Left ventricle myocardium inferior (tissue), 1 donor: Measurements from ENCODE around the gene MGST3. TPM values are rescaled to one million over a fixed set of nuclear protein-coding genes. Genes with fewer than 3 reads are reported as not detected.

Experiments used
- DNase-seq: peaks from one replicate; pipeline ENCODE4 v3.0.0-alpha.2; 2020
- H3K27ac ChIP-seq: fragments of 200-600 bp; replicated peaks from 2 replicates; pipeline ENCODE4 v1.8.0; 2021
- H3K27me3 ChIP-seq: fragments of 200-600 bp; 2 replicates; pipeline ENCODE4 v1.8.0; 2021; ENCODE audit warnings: low read depth
- H3K36me3 ChIP-seq: fragments of 200-600 bp; 2 replicates; pipeline ENCODE4 v1.8.0; 2021
- H3K4me1 ChIP-seq: fragments of 200-600 bp; 2 replicates; pipeline ENCODE4 v1.8.0; 2021
- H3K4me3 ChIP-seq: fragments of 200-600 bp; 2 replicates; pipeline ENCODE4 v1.8.0; 2021; ENCODE audit warnings: mild to moderate bottlenecking, moderate library complexity
- H3K9me3 ChIP-seq: fragments of 200-600 bp; replicated peaks from 2 replicates; pipeline ENCODE4 v1.8.0; 2021
- intact Hi-C: fragments of 100-400 bp; cut with micrococcal nuclease; formaldehyde crosslinking; loops from one replicate; pipeline ENCODE4 v1.11.0; 2022
- total RNA-seq: library from RNA; stranded (reverse); fragmentation: NEBNext Ultra II Directional; extraction: Animal tissue kit (Norgen Biotek cat#: 25700); gene quantifications from one replicate; pipeline ENCODE4 v1.2.1, GENCODE V29; 2021
- TF ChIP-seq, protein P1 (sequence below): fragments of 200-600 bp; IDR thresholded peaks from 2 replicates; pipeline ENCODE4 v1.8.0; 2021; ENCODE audit warnings: antibody characterized with exemption, mild to moderate bottlenecking, borderline replicate concordance
- donor health status: DM: no; HTN: yes; CAD: no; lungs with severe emphysema.

Gene MGST3
- total RNA-seq, 1 donor from 2014 or later, result 718 TPM

DNA sequence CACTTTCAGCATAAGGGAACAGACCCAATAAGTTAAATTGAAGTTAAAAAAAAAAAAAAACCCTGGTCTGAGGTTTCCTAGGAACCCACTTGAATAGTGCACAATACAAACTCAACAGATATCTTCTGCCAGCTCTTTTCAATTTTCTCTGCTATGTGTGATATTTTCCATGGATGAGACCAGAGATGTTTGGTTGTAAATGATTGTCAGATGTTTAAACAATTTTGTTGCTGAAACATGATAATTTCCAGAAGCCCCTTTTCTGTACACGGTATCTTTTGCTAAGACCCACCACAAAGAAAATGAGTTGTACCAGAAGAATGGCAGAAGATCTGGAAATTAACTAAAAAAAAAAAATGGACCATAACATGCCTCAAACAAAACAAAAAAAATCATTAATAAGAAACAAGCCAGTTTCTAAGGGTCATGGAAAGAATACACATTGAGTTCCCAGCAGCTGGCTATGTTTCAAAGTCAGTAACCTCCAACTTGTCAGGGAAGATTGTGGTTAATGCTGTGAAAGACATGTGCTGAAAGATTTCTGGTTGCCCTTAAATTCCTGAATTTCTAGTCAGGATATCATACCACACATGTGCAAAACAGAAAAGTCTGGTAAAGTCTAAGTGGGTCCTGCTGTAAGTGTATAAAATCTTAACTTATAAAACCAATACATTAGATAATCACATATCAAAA, 35.6 kb upstream of the MGST3 start:
- no peak for DNase-seq
- Histone ChIP-seq H3K9me3 (no peaks in the 10 kb centered on the region), H3K27me3 (peaks cover 27% of the 10 kb centered on the region), H3K4me3 (no peak overlapping the region), H3K36me3 (no peaks in the 10 kb centered on the region), H3K27ac (no peak overlapping the region), H3K4me1 (peaks cover 14% of the 10 kb centered on the region)
- TF ChIP-seq, protein P1, sequence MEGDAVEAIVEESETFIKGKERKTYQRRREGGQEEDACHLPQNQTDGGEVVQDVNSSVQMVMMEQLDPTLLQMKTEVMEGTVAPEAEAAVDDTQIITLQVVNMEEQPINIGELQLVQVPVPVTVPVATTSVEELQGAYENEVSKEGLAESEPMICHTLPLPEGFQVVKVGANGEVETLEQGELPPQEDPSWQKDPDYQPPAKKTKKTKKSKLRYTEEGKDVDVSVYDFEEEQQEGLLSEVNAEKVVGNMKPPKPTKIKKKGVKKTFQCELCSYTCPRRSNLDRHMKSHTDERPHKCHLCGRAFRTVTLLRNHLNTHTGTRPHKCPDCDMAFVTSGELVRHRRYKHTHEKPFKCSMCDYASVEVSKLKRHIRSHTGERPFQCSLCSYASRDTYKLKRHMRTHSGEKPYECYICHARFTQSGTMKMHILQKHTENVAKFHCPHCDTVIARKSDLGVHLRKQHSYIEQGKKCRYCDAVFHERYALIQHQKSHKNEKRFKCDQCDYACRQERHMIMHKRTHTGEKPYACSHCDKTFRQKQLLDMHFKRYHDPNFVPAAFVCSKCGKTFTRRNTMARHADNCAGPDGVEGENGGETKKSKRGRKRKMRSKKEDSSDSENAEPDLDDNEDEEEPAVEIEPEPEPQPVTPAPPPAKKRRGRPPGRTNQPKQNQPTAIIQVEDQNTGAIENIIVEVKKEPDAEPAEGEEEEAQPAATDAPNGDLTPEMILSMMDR, result no peak
- intact Hi-C loops, result no loop called here

DNA sequence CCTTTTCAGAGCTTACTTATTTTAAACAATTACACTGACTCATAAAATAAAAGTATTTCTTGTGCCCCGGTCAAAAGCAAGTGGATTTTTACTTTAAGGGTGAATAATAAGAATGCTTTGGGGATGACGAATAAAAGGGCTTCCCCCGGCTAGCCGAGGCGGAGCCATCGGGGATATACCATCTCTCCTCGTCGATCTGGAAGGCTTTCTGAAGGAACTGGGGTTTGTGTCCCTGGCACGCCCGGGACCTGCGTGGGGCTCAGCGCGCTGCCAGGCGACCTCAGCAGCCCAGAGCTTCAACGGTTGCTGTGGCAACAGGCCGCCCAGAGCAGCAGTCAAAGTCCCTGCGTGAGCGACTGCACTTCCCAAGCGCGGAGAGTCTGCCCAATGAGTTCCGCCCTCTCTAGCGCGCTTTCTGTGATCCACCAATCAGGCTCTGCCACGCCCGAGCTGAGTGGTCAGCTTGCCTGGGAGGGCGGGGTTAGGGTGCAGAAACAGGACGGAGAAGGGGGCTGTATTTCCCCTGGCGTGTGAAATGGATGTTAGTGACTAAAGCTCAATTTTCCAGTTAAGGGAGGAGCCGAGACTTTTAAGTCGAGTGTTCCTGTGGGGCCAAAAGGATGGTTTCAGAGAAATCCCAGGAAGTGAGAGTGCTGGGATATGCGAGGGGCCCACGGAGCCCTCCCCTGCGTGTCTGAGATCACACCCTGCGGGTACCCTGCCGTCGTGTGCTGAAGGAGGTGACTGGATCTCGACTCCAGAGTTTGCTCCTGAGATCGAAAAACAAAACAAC, 33.0 kb upstream of the MGST3 start:
- peak overlapping the region; percentile 61 for H3K27ac ChIP-seq
- intact Hi-C loops, result no loop called here
- peaks cover 14% of the 10 kb centered on the region for H3K4me1 ChIP-seq
- H3K36me3 ChIP-seq, result no peaks in the 10 kb centered on the region
- no peaks in the 10 kb centered on the region for H3K9me3 ChIP-seq
- TF ChIP-seq, protein P1, result no peak
- peak; percentile 96 for DNase-seq
- peak overlapping the region; percentile 74 for H3K4me3 ChIP-seq
- H3K27me3 ChIP-seq, result peaks cover 19% of the 10 kb centered on the region

DNA sequence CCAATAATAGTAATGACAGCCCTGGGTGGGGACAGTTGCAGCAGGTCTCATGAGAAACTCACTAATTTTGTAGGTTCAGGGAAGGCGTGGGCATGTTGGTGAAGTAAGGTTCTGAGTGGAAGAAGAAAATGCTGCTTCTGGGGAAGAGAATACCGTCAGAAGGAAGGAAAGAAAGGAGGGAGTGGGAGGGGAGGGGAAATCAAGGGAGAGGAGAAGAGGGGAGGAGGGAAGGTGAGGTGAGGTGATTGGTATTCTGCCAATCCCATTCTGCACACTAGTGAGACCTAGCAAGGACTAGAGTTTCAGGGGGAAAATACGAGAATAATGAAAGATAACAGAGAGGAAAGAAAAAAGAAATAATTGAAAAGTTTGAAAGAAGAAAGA, 32.4 kb upstream of the MGST3 start:
- Histone ChIP-seq H3K4me1 (peaks cover 14% of the 10 kb centered on the region), H3K36me3 (no peaks in the 10 kb centered on the region), H3K27ac (peak overlapping the region; percentile 61), H3K9me3 (no peaks in the 10 kb centered on the region), H3K27me3 (peaks cover 13% of the 10 kb centered on the region), H3K4me3 (peak overlapping the region; percentile 74)
- TF ChIP-seq, protein P1, result no peak
- no peak for DNase-seq
- intact Hi-C loops, result no loop called here

DNA sequence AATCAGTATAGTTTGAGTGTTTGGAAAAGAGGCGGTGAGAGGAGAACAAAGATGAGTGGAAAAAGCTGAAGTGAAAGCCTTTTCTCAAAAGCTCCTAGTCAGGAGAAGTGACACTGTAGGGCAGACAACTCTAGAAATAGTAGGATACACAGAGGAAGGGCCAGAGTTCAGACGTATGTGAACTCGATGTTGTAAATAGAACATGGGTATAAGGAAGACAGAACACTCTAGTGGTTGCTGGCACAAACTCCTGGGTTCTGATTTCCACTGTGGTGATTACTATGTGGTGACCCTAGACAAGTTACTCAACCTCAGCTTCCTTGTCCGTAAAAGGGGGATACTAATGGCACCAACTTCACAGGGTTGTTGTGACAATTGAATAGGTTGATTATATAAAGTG, 30.2 kb upstream of the MGST3 start:
- DNase-seq, result no peak
- no peaks in the 10 kb centered on the region for H3K36me3 ChIP-seq
- H3K4me1 ChIP-seq, result peaks cover 14% of the 10 kb centered on the region
- intact Hi-C loops, result no loop called here
- TF ChIP-seq, protein P1, result no peak
- no peak overlapping the region for H3K4me3 ChIP-seq
- H3K27me3 ChIP-seq, result no peaks in the 10 kb centered on the region
- H3K9me3 ChIP-seq, result no peaks in the 10 kb centered on the region
- no peak overlapping the region for H3K27ac ChIP-seq

DNA sequence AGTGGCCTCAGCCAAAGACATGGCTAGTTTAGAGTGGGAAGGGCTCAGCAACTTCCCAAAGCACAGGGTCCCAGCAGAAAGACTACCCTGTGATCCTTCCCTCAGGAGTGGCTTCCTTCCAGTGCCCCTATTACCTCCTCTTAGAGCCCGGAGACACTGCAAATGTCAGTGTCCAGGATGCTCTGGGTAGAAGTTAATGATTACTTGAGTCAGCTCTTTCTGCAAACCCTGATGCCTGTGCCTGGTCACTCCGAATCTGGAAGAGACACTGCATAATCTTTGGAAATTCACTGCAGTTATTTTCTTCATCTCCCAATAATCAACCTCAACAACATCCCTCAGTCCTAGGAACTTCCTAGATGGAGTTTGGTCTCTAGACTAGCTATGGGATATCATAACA, 27.2 kb upstream of the MGST3 start:
- no peak for DNase-seq
- TF ChIP-seq, protein P1, result no peak
- H3K4me3 ChIP-seq, result no peak overlapping the region
- no peaks in the 10 kb centered on the region for H3K27me3 ChIP-seq
- H3K4me1 ChIP-seq, result peaks cover under 1% of the 10 kb centered on the region
- H3K9me3 ChIP-seq, result no peaks in the 10 kb centered on the region
- no peak overlapping the region for H3K27ac ChIP-seq
- intact Hi-C loops, result no loop called here
- H3K36me3 ChIP-seq, result no peaks in the 10 kb centered on the region
